GM21528 (cell line): Measurements from ENCODE around the gene DAAM1.

Experiments
- ATAC-seq: cut with Tn5 transposase; IDR thresholded peaks from one replicate; pipeline ENCODE4 v1.9.1; 2021; ENCODE audit warnings: mild to moderate bottlenecking, moderate library complexity; ENCODE audit not compliant: unreplicated experiment, low FRiP score

Gene DAAM1

DNA sequence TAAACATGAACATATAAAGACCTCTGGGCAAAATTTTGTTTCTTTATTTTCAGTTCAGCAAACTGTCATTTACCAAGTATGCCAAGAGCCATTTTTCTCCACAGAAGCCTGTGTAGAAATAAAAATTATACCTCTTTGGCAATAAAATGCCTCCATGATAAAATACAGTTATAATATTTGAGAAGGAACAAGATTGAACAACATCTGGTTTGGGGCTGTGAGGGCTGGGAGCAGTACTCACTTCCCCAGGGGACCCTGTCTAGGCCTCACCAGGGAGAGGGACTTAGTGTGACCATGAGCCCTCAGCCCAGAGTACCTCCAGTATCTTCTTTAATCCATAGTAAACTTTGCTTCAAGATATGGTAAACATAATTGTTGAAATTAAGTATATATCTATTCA, 65.1 kb downstream of the DAAM1 start:
- no peak for ATAC-seq

DNA sequence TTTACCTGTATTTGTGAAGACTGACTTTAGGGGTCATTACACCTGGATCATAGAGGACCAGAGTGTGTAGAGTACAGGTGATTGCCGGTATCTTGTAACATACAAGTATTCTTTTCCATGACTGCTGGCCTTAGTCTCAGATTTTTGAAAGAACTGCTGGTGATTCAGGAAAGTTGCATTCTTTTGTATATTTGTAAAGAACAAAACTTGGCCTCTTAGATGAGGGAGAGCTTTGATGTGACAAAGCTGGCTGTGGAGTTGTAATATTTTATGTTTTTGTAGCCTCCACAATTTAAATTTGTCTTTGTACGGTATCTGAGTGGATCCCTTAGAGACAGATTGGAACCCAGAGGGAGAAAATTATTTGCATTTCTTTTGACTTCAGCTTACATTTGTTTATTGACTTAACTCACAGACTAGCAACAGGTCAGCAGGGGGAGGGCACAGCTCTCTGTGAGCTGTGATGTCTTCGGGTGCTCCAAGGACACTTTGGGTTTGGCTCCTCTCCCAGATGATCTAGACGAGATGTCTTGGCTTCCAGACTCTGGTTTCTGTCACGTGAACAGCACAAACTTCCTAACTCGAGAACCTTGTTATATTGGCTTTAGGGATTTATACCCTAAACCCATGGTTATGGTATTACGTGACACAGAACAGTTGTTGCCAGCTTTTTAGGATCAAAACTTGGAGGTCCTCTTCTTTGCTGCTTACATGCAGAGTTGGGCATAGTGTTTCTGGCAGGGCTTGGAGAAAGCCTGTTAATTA, 65.9 kb downstream of the DAAM1 start:
- no peak for ATAC-seq

DNA sequence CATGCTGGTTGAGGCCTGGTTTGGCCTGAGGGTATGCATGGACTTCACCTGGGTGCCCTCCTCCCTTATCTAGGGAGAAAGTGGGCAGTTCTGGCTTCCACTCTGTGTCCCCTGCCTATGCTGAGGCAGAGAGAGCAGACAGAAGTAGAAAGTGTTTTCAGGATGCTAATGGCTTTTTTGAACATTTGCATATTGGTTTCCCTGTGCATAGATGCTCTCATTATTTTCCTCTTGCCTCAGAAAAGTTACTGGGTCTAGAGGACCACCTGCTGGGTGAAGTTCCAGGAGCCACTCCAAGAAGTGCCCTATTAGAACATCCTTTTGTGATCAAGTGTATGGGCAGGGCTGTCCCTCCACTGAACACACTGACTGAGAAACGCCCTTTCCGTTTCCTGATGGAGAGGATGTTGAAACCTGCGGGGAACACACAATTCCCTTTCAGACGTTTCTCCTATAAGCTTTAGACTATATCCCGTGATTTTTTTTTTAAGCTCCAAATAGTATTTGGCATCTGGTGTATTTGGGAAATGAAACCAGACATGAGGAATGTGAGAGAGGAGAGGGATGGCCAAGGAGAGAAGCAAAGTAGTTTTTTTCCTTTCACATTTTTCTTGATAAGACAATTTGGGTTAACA, 66.6 kb downstream of the DAAM1 start:
- ATAC-seq = peak; percentile 79

DNA sequence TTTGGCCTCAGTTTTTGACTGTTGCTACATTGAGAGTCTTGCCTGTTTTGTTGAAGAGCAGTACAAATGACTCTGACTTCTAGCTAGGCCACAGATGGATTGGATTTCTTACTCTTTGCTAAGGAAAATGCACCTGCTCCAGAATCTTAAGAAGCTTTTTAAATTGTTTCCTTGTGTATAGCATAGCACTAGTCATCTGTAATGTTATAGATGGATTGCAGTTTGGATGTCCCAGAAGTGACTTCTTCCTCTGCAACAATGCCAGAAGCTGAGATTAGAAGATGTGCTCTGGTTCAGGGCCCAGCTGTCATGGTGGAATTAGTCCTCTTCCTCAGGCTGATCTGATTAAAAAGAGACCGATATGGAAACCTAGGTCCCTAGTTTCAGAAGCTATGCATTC, 67.9 kb downstream of the DAAM1 start:
- ATAC-seq = no peak

DNA sequence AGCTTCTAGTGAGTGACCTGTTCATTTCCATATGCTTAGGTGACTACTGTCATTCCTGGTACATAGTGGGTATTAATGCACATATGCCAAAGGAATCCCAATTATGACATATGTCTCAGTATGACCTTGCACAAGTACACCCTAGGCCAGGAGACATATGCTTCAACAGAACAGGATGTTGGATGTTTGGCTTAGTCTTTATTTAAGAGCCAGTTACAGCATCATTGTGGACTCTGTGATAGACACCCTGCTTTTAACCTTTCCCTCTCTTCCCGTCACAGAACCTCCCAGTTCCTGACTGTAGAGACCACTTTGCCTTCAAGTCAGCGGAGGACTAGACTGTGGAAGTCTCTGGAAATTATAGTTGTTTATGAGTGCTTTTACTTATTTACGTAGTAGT, 72.9 kb downstream of the DAAM1 start:
- no peak for ATAC-seq

DNA sequence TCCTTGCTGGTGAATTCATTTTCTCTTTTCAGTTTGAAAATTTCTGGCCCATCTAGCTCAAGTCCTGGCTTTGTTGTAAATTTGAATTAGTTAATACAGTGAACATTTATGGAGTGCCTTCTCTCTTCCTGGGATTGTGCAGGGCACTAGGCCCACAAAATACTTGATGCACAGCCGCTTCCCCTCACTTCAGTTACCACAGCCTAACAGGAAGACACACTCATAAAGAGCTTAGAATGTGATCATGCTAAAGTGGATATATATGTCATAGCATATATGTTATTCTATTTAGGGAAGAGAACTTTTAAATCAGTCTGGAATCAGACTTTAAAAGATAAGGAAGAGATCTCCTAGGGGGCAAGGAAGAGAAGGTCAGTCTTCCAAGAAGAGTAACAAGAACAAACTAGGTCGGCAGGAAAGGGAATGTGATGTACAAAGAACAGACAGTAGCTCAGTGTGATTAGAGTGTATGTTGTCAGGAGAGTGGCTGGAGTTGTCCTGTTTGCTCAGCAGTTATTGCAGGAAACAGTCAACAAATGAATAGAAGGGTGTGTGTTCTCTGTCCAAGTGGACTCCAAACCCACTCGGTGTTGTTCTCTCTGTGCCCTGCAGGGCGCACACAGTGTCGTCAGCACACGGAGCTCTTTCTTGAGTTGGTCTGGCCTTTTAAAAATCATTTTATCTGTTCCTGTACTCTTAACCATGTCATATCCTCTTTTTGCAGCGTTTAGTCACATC, 74.4 kb downstream of the DAAM1 start:
- no peak for ATAC-seq

DNA sequence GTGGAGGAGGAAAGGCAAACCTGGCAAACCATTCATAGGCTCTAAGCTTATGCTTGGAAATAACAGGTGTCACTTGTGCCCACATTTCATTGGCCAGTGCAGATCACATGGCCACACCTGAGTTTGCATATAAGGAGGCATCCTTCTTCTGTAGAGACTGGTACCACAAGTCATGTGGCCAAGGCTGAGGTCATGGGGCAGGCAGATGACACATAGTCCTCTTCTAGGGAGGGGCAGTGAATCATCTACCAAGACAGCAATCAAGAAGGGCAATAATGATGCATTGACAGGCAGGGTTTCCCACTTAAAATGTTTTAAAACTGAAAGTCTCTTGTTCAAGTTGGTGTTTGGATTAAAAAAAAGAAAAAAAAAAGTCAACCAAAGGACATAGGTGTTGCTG, 77.3 kb downstream of the DAAM1 start:
- ATAC-seq = no peak

DNA sequence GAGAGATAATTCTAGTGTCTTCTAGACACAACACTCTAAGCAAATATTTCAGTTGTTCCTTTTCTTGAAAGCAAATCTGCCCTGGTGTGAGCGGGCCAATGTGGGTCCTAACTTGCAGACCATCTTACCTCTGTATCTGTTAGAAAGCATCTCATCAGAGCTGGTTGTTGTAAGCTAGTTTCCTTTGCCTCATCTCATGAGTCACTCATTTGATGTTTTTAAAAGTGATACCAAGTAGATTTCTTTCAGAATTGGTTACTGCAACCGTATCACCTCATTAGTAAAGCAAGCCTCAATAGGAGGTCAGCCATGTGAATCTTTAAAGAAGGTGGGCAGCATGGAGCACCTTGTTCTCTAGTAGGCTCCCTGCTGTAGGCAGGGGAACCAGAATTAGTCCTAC, 78.6 kb downstream of the DAAM1 start:
- no peak for ATAC-seq

DNA sequence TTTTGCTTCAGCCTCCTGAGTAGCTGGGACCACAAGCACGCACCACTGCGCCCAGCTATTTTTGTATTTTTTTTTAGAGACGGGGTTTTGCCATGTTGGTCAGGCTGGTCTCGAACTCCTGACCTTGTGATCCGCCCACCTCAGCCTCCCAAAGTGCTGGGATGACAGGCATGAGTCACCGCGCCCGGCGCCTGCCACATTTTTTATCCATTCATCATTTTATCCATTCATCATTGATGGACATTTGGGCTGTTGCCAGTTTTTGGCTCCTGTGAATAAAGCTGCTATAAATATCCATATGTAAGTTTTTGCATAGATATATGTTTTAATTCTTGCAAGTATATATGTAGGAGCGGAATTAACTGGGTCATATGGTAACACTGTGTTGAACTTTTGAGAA, 79.5 kb downstream of the DAAM1 start:
- ATAC-seq = no peak

DNA sequence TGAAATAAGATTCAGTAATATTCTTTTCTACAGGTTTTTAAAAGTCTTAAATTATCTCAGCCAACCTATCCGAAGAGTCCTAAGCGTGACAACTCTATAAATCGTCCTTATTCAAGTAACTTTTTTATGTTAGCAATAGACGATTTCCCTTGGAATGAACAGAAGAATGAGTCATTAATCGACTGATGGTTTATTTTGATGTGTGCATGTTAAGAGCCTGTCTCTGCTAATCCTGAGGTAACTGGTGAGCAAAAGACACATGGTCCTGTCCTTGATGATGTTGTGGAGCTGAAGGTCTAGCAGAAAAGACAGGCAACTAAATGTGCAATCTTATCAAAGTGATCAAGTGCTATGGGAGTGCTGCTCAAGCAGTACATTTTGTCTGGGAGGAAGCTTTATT, 80.4 kb downstream of the DAAM1 start:
- no peak for ATAC-seq

DNA sequence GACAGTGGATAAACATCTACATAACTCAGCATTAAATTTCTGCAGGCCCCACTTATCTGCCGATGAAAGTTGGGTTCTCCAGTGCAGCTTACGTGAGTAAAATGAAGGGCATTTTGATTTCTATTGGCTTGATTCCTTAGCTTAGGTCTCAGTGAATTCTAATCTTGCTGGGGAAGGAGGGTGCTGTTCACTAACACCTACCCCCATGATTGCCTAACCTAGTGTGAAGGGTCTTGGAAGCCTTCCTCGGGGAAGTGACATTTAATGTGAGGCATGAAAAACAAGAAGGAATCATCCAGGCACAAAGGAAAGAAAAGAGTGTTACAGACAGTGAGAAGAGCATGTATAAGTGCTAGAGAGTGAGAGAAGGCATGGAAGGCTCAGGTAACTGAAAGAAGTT, 81.0 kb downstream of the DAAM1 start:
- ATAC-seq = no peak

DNA sequence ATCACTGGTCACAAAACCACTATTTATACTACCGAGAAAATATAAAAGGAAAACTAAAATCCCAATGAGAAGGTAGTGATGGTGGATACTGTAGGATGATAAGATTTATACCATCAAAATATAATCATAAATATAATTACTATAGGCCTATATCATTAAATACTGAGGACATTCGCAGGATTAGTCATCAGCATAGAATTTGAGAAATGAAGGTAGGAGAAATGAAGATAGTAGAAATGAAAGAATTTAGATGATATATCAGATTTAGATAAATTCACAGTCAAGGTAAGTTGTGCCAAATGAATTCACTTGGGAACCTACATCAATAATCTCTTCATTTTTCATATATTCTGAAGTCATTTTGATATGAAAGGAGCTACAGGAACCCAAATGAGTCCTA, 82.8 kb downstream of the DAAM1 start:
- ATAC-seq = no peak

DNA sequence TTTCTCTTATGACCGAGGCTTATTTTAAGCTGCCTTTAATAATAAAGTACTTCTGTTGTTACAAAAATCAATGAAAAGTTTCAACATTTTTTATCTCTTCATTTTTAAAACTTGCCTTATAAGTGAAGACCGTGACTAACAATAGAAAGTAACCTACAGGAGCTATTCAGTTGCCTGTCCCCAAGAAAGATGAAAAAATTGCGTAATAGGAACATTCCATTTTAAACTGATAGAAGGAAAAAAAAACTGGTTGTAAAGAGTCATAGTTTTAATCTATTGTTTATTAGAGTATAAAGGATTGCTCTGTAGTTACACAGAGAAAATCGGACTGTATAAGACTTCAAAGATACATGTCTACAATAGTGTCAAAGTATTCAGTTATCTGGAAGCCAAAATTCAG, 83.3 kb downstream of the DAAM1 start:
- no peak for ATAC-seq

DNA sequence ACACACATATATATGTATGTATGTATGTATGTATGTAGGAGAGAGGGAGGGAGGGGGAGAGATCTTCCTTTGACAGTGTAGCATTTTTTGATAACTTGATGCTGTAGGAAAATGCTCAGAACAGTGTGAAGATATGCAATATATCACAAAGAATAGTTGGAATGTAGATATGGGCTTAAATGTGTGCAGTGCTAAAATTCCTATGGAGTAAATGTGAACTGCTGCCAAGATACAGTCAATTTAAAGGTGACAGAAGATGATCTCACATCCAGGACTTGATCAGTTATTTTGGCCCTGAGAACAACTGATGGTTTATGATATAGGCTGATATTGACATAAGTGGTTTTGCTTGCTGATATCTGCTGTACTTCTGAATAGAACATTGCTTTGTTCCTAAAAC, 84.2 kb downstream of the DAAM1 start:
- ATAC-seq = no peak

DNA sequence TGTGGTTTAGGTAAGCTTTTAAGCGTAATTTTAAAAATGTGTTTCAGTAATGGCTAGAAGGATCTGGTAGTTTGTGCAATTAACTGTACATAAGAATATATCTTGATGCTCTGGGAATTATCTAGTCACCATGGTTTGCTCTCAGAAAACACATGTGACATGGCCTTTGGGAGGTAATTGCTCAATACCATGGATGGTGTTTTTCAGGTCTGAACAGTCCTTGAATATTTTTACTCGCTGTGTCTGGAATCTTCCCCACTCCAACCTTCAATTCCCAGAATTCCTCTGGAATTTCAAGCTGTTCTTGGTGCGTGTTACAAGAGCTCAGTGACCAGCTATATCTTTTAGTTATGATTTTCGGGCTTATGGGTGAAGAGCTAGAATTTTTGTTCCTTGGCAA, 85.3 kb downstream of the DAAM1 start:
- no peak for ATAC-seq

DNA sequence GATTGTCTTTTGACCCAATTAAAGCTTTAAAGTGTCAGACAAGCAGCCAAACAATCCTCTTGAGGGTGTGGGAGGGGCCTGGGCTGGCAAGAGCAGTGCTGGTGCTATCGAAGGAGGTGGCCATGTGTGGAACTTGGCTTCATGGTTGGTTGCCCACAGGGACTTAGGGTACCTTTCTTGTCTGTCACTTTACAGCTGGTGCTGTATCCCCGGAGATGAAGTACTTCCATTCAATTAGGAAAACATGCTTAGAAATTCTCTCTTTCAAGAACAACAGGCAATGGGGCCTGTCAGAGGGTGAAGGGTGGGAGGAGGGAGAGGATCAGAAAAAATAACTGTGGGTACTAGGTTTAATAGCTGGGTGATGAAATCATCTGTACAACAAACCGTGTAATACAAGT, 86.5 kb downstream of the DAAM1 start:
- peak; percentile 53 for ATAC-seq

DNA sequence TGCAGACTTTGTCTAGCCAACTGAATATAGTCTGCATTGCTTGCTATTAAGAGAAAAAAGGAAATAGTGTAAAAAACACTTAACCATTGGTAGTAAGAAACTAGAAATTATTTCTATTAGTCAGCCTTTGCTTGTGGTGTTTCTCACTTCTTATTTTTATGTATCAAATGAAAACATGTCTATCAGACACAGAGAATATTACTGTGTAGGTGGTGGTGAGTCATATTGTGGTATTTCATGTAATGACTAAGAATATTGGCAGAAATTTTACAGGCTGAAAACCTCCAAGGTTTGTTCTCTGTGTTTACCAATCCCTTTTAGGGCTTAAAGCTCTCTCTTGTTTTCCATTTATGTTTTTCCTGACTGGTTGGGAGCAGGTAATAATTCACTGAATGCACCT, 87.2 kb downstream of the DAAM1 start:
- ATAC-seq = peak; percentile 92

DNA sequence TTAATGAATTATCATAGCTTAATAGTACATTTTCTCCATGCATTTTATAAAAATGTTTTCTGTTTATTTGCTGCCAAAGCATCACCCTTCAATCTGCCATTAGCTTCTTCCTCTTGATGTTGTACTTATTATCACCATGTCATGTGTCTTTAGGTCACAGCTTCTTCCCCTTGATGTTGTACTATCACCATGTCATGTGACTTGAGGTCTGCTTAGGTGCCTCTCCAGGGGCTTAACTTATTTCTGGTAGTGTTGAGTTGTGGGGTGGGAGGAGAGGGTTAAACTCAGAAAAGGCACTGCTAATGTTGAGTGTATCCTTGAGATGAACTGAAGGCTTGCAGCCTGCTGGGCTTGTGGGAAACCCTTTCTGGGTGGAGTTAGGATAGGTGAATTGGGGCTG, 87.8 kb downstream of the DAAM1 start:
- peak; percentile 31 for ATAC-seq

DNA sequence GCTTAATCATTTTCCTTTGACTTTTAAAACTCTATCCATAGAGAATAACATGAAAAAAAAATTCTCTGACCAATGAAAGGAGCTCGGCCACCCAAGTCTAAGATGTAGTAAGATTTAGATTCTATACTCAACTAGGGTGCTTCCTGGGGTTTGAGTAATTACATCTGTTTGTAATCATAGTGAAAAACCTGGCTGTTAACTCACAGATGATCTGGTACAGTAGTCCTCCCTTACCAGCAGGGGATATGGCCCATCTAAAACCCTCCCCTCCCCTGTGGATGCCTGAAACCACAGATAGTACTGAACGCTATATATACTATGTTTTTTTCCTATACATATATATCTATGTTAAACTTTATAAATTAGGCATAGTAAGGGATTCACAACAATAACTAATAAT, 89.2 kb downstream of the DAAM1 start:
- ATAC-seq = no peak

DNA sequence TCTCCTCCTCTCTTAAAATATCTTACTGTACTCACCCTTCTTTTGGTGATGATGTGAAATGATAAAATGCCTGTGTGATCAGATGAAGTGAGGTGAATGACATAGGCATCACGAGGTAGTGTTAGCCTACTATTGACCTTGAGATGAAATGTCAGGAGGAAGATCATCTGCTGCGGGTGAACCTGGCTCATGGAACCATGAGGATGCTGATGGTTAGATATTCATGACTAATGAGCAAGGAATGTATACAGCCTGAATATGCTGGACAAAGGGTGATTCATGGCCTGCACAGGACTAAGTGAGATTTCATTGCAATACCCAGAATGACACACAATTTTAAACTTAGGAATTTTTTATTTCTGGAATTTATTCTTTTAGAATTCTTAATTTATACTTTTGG, 89.6 kb downstream of the DAAM1 start:
- ATAC-seq = no peak

DNA sequence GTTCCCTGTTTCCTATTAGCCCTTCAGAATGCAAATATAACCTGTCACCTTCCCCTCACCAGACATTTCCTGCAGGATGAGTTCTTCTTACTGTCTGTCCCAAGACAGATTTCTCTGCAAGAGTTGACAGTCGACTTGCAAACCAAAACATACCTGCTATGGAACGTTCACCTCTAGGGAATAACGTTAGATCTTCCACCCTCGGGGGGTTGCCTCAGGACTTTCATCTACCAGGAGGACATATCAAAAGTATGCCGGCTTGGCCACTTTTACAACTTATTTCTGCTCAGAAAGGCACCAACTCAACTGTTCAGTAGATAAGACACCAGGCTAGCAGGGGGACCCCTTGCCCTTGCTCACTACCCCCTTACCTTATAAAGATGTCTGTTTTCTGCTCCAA, 92.5 kb downstream of the DAAM1 start:
- ATAC-seq = no peak
